T-helper 1 cell treated with Interleukin-12 subunit alpha and Interleukin-12 subunit beta and Interleukin-4 antibody, amounts not matched to agents 30 μg/mL and 1 μg/mL, for 36 hours (primary cell): ENCODE measurements around the gene CDK6.
A peak's percentile ranks its signal among the peaks of the same experiment; 100 is the strongest.

Experiments used
- H3K27ac Mint-ChIP-seq: one replicate; pipeline ENCODE4 v1.8.0; 2021; ENCODE audit warnings: mild to moderate bottlenecking, mixed read lengths
- H3K27me3 Mint-ChIP-seq: one replicate; pipeline ENCODE4 v1.8.0; 2021; ENCODE audit warnings: low read depth, mixed read lengths
- H3K36me3 Mint-ChIP-seq: one replicate; pipeline ENCODE4 v1.8.0; 2021; ENCODE audit warnings: low read depth, mixed read lengths
- H3K4me1 Mint-ChIP-seq: one replicate; pipeline ENCODE4 v1.8.0; 2021; ENCODE audit warnings: low read depth, mixed read lengths
- H3K4me3 Mint-ChIP-seq: one replicate; pipeline ENCODE4 v1.8.0; 2021; ENCODE audit warnings: mild to moderate bottlenecking, moderate library complexity, mixed read lengths
- H3K9me3 Mint-ChIP-seq: one replicate; pipeline ENCODE4 v1.8.0; 2021; ENCODE audit warnings: mixed read lengths

Gene CDK6

DNA sequence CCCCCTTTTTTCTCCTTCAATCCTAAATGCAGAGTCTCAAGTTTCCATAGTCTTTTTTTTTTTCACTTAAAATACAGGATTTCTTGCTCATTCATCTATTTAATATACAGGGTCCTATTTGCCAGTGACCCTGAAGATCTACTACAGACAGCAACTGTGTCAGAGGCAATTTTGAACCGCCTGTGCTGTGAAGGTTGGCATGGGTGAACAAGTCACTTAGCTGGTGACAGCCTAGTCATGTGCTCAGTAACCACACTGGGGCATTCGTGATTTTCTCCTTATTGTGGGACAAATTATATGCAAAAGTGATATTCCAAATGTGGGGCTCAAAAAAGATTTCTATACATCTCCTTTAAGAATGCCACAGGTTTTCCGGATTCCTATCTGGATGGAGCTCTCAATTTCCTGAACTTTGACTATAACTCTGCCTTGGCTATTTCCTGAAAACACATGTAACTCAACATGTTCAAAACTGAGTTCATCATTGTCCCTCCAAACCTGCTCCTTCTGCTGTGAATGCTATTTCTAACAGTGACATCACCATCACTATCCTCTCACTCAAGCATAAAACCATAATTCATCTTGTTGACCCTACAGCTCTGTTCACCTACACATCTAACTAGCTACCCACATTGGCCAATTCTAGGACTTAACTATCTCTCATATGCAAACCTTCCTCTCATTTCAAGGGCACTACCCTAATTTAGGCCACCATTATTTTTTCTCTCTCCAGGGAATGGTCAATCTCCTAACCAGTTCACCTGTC, 36.7 kb downstream of the CDK6 start:
- Mint-ChIP-seq H3K27me3 (no peaks in the 10 kb centered on the region), H3K4me1 (peaks cover 34% of the 10 kb centered on the region), H3K27ac (no peak overlapping the region), H3K36me3 (peaks cover 15% of the 10 kb centered on the region), H3K9me3 (no peaks in the 10 kb centered on the region), H3K4me3 (no peak overlapping the region)

DNA sequence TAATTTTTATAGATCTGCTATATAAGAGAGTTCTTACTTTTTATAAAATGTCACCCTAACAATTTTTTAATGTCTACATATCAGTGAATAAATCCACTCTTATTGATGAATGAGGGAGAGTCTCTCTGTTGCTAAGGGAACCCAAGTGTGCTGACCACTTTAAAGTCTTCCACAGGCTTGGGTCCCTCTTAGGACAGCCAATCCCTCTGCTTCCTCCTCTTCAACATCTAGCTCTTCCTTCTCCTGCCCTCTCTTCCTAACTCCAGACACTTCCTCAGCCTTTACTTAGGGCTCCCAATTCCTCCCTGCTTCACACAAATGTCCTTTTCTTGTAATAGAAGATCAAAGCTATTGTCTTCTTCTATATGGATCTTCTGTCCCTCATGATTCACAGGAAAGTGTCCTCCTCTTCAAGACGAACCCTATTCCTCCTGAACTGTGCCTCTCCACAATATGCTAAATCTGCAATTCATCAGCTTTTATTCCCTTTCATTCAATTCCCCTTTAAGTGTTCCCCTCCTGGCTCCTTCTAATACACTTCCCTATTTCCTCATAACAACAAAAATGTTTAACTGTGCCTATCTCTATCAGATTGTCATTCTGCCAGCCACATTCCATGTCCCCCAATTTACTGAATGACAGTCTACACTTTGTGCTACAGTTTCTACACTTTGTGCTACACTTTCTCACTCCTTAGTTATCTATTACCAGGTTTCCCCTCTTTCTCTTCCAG, 37.7 kb downstream of the CDK6 start:
- no peaks in the 10 kb centered on the region for H3K27me3 Mint-ChIP-seq
- H3K36me3 Mint-ChIP-seq: peaks cover 10% of the 10 kb centered on the region
- H3K4me1 Mint-ChIP-seq: peaks cover 34% of the 10 kb centered on the region
- no peaks in the 10 kb centered on the region for H3K9me3 Mint-ChIP-seq
- no peak overlapping the region for H3K27ac Mint-ChIP-seq
- H3K4me3 Mint-ChIP-seq: no peak overlapping the region

DNA sequence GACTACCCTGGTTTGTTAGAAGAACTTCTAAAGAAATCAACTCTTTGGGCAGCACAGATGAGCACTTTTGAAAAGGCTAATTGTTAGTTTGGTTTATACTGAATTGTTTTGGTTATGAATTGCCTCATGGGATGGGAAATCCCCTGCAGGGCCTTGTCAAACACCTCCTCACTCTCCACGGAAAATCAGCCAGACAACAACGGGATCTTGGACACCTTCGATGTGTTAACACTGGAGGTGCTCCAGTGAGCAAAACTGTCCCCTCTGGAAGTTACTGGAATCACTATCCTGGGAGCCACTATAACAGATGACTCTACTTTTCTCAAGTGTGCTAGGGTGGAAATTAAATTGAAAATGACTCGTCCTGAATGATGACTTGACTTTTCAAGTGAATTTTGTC, 38.7 kb downstream of the CDK6 start:
- H3K4me3 Mint-ChIP-seq: no peak overlapping the region
- no peak overlapping the region for H3K27ac Mint-ChIP-seq
- H3K4me1 Mint-ChIP-seq: peaks cover 35% of the 10 kb centered on the region

DNA sequence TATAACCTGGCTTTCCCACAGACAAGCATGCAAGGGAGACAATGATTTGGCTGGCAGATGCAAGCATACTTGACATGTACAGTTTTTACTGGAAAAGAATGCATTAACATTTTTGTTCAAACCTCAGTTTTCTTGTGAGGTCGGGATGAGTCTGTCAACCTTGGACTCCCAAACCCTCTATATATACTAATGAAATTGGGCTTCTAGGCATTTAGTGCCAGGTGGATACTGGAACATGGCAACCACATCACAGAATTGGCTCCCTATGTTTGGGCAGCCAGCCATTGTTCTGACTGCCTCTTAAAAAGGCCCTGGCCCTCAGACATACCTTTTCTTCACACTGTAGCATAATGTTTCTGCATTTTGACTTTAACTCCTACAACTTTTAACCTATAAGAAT, 39.1 kb downstream of the CDK6 start:
- peaks cover 10% of the 10 kb centered on the region for H3K36me3 Mint-ChIP-seq
- H3K9me3 Mint-ChIP-seq: no peaks in the 10 kb centered on the region
- peaks cover 34% of the 10 kb centered on the region for H3K4me1 Mint-ChIP-seq
- H3K27me3 Mint-ChIP-seq: no peaks in the 10 kb centered on the region
- H3K4me3 Mint-ChIP-seq: no peak overlapping the region
- H3K27ac Mint-ChIP-seq: no peak overlapping the region

More for the DNA sequence above, 38.7 kb downstream of the CDK6 start:
- Mint-ChIP-seq H3K36me3 (peaks cover 9% of the 10 kb centered on the region), H3K9me3 (no peaks in the 10 kb centered on the region), H3K27me3 (no peaks in the 10 kb centered on the region)

DNA sequence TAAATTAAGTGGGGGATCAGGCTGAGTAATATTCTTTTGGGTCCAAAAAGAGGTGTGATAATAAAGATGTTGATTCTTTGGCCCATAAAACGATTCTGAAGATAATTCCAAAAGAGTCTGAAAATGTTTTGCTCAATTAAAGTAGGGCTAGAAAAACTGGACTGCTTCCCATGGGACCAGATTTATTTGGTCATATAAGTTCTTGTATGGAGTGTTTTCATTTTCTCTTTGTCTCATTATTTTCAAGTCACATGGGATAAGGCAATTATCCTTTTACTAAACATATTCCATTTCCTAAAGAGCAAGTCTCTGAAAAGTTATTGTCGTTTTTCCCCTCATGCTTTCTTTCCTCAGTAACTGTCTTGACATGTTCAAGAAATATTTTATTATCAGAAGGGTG, 41.5 kb downstream of the CDK6 start:
- no peaks in the 10 kb centered on the region for H3K27me3 Mint-ChIP-seq
- H3K9me3 Mint-ChIP-seq: peaks cover 9% of the 10 kb centered on the region
- peaks cover 31% of the 10 kb centered on the region for H3K36me3 Mint-ChIP-seq
- peaks cover 45% of the 10 kb centered on the region for H3K4me1 Mint-ChIP-seq
- no peak overlapping the region for H3K27ac Mint-ChIP-seq
- no peak overlapping the region for H3K4me3 Mint-ChIP-seq

DNA sequence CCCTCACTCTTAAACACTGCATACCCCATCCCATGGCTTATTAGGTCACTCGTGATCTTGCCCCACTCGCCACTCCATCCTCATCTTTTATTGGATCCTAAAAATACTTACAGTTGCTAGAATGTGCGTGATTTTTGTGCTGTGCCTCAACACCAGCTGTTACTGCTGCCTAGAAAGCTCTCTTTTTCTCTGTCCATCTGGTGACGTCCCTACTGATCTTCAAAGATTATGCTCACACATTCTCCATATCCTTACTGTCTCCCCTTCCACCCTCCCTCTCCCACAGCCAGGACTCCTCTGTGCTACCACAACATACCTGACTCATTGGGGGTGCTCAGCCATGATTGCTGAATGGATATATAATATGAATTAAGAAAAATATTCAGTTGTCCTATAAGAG, 42.0 kb downstream of the CDK6 start:
- H3K9me3 Mint-ChIP-seq: peaks cover 12% of the 10 kb centered on the region
- peaks cover 47% of the 10 kb centered on the region for H3K4me1 Mint-ChIP-seq
- H3K36me3 Mint-ChIP-seq: peaks cover 35% of the 10 kb centered on the region
- H3K27ac Mint-ChIP-seq: no peak overlapping the region
- no peak overlapping the region for H3K4me3 Mint-ChIP-seq
- H3K27me3 Mint-ChIP-seq: no peaks in the 10 kb centered on the region

DNA sequence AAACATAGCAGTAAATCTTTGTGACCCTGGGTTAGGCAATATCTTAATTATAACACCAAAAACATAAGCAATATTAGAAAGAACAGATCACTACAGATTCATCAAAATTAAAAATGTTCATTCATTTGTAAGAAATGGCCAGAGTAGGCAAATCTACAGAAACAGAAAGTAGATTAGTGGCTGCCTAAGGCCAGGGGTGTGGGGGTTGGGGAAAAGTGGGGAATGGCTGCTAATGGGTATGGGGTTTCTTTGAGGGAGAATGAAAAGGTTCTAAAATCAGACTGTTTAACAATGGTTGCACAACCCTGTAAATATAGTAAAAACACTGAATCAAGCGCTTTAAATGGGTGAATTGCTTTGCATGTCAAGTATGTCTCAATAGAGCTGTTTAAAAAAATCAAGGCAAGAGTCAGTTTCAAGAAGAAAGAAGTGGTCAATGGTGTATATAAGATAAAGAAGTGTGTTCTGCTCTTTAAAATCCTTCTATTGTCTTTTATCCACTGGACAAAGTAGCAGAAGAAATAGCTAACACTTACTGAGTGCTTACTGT, 42.6 kb downstream of the CDK6 start:
- Mint-ChIP-seq H3K27ac (no peak overlapping the region), H3K4me3 (no peak overlapping the region), H3K27me3 (no peaks in the 10 kb centered on the region), H3K9me3 (peaks cover 19% of the 10 kb centered on the region), H3K4me1 (peaks cover 51% of the 10 kb centered on the region), H3K36me3 (peaks cover 41% of the 10 kb centered on the region)

DNA sequence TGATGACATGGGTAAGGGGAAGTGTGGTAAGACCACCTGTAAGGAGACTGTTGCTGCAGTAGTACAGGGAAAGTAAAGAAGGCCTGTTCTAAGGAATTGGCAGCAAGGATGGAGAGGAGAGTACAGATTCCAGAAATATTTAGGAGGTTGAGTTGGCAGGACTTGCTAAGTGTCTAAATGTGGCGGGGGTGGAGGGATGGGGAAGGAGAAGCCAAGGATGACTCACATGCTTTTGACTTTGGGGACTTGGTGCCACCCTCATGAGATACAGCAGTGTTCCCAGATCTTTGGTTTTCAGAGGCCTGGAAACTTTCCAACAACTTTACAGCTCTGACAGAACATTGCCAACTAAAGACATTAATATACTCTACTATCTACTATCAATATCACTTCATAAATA, 45.4 kb downstream of the CDK6 start:
- no peak overlapping the region for H3K4me3 Mint-ChIP-seq
- H3K36me3 Mint-ChIP-seq: peaks cover 48% of the 10 kb centered on the region
- H3K4me1 Mint-ChIP-seq: peaks cover 52% of the 10 kb centered on the region
- H3K27ac Mint-ChIP-seq: no peak overlapping the region
- H3K27me3 Mint-ChIP-seq: no peaks in the 10 kb centered on the region
- peaks cover 24% of the 10 kb centered on the region for H3K9me3 Mint-ChIP-seq

DNA sequence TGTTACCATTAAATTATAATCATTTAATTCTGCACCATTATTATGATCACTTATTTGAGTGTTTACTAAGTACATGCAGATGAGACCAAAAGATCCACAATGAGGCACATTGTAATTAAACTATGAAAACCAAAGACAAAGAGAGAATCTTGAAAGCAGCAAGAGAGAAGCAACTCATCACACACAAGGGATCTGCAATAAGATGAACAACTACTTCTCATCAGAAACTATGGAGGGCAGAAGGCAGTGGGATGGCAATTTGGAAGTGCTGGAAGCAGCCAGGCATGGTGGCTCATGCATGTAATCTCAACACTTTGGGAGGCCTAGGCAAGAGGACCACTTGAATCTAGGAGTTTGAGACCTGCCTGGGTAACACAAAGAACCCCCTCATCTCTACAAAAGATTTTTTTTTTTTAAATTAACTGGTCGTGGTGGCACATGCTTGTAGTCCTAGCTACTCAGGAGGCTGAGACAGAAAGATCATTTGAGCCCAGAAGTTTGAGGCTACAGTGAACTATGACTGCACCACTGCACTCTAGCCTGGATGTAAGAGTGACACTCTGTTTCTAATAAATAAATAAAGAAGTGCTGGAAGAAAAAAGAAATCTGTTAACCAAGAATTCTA, 47.7 kb downstream of the CDK6 start:
- Mint-ChIP-seq H3K9me3 (peaks cover 24% of the 10 kb centered on the region), H3K27me3 (no peaks in the 10 kb centered on the region), H3K4me1 (peaks cover 58% of the 10 kb centered on the region), H3K27ac (no peak overlapping the region), H3K36me3 (peaks cover 56% of the 10 kb centered on the region), H3K4me3 (no peak overlapping the region)

DNA sequence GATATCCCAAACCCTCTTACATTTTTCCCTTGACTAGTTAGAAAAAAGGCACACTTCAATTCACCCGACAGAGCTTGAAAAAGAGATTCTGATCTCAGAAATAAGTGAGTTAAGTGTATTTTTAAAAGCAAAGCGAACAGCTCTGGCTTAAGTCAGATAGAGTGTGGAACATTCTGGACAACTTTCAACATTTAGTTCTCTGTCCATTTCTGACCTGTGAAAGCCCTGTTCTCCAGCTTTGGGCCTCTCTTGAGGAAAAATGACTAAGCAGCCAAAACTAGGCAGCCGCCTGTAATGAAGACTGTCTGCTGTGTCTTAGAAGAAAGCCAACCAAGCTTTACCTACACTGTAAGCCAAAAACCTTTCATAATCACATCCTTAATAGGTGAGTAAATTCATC, 50.5 kb downstream of the CDK6 start:
- Mint-ChIP-seq H3K9me3 (peaks cover 24% of the 10 kb centered on the region), H3K36me3 (peaks cover 51% of the 10 kb centered on the region), H3K4me1 (peaks cover 61% of the 10 kb centered on the region), H3K27me3 (no peaks in the 10 kb centered on the region), H3K4me3 (no peak overlapping the region), H3K27ac (no peak overlapping the region)

DNA sequence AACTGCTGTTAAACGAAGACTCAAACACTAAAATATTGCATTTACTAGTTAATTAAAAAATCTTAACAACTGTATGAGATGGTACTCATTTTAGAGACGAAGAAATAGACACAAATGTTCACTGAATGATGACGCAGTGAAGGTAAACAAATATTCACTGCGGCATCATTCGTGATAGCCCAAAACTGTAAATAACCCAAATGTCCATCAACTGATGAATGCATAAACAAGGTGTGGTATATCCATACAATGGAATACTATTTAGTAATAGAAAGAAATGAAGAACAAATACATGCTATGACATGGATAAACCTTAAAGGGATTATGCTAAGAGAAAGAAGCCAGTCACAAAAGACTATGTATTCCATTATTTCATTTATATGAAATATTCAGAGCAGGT, 51.4 kb downstream of the CDK6 start:
- H3K4me1 Mint-ChIP-seq: peaks cover 55% of the 10 kb centered on the region

DNA sequence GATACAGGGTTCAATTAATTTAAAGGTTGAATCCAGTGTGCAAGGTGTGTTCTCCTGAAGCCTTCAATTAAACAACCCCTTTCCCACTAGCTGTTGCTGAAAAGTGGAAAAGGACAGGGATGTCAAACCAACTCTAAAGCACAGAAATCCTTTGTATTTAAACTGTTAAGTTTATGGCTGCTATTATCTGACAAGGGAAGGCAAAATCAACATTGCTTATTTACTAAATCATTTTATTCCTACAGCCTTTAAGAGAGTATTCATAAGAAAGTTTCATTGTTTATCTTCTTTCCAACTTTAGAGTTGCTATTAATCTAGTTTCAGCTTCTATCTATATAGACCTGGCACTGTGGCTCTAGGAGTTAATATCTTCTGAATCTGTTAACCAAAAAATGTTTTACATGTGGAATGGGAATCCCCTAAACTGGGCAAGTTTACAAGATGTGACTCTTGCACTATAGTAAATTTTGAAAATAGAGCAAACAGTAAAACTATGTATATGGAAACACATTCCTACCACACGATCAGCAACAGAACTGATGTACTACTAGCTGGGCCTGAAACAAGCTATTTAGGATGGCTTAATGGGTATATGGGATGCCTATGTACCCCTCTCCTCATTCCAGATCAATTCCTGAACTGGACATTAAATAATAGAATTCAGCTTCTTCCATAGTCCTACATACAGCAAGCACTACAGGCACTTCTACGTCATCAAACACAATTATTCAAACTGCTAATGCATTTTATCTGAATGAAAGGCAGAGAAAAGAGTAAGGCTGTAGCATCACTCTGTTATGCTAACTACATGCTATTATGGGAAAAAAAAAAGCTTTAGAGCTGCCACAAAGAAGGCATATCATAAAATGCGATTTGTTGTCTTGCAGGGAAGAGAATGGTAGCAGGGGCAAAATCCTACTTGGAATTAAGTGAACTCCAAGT, 52.8 kb downstream of the CDK6 start:
- Mint-ChIP-seq H3K9me3 (peaks cover 3% of the 10 kb centered on the region), H3K27me3 (no peaks in the 10 kb centered on the region), H3K4me3 (no peak overlapping the region), H3K36me3 (peaks cover 32% of the 10 kb centered on the region), H3K4me1 (peaks cover 51% of the 10 kb centered on the region), H3K27ac (peak overlapping the region; percentile 7)

More for the DNA sequence above, 51.4 kb downstream of the CDK6 start:
- Mint-ChIP-seq H3K9me3 (peaks cover 16% of the 10 kb centered on the region), H3K36me3 (peaks cover 41% of the 10 kb centered on the region), H3K27me3 (no peaks in the 10 kb centered on the region), H3K27ac (peak overlapping the region; percentile 28), H3K4me3 (no peak overlapping the region)

DNA sequence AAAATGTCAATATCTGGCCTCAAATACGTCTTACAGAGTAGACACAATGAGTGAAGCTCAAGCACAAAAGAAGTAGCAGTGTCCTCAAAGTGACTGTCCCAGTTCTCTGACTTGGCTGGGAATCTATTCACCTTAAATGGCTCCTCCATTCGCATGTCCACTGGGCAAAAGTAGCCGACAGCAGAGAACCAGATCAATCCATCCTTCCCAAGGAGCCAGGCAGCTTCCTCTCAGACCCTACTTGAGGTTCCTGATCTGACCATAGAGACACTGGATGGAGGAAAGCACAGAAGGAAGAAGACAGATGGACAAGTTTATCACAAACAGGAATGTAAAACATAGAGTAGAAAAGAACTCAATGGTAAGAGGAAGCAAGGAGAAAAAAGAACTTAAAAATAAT, 53.5 kb downstream of the CDK6 start:
- peaks cover 49% of the 10 kb centered on the region for H3K4me1 Mint-ChIP-seq
- H3K4me3 Mint-ChIP-seq: no peak overlapping the region
- H3K36me3 Mint-ChIP-seq: peaks cover 33% of the 10 kb centered on the region
- H3K9me3 Mint-ChIP-seq: peaks cover 2% of the 10 kb centered on the region
- no peaks in the 10 kb centered on the region for H3K27me3 Mint-ChIP-seq
- no peak overlapping the region for H3K27ac Mint-ChIP-seq

DNA sequence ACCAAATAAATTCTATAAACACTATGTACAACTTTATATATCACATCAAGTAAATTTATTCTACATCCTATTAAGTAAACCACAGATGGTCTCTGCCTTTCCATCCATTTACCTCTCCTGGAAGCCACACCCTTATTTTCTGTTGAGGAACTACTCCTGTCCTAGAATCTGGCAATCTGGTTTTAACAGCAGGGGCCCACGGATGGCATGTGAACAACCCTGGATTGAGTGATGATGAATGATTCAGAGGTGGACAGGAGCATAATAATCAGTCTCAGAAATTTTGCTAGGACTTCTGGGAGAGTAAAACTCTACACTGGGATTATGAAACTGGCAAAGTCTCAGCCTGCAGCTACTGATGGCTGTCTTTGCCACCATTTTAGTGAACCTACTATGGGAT, 54.1 kb downstream of the CDK6 start:
- Mint-ChIP-seq H3K4me3 (no peak overlapping the region), H3K27me3 (no peaks in the 10 kb centered on the region), H3K4me1 (peaks cover 49% of the 10 kb centered on the region), H3K9me3 (peaks cover 5% of the 10 kb centered on the region), H3K36me3 (peaks cover 37% of the 10 kb centered on the region), H3K27ac (no peak overlapping the region)
